ENCODE results near the gene OSBPL5.

OSBPL5 gene

GRCh38 chr11:3165152-3165705 is at the start of gene OSBPL5:
Gene OSBPL5, minus strand, starts transcription at chr11:3165310. Its CDS starts 36,162 bp downstream, at chr11:3129148.
- DNase-seq, result peak; percentile 74

- DNase-seq, result no peak
Measured at GRCh38 chr11:3214420-3214699, 49.2 kb upstream of the OSBPL5 start.

- DNase-seq, result no peak
Measured at GRCh38 chr11:3213659-3214419, 48.7 kb upstream of the OSBPL5 start.

GRCh38 chr11:3208272-3208671 is 43.2 kb upstream of the OSBPL5 start:
- DNase-seq, result no peak

GRCh38 chr11:3207526-3208189 is 42.5 kb upstream of the OSBPL5 start:
- DNase-seq, result no peak

GRCh38 chr11:3206922-3207204 is 41.8 kb upstream of the OSBPL5 start:
- DNase-seq, result no peak

GRCh38 chr11:3206156-3206921 is 41.2 kb upstream of the OSBPL5 start:
- no peak for DNase-seq

- no peak for DNase-seq
Measured at GRCh38 chr11:3205261-3206155, 40.4 kb upstream of the OSBPL5 start.

- DNase-seq, result no peak
Measured at GRCh38 chr11:3204141-3205015, 39.3 kb upstream of the OSBPL5 start.

- DNase-seq, result no peak
Measured at GRCh38 chr11:3203221-3204043, 38.3 kb upstream of the OSBPL5 start.

GRCh38 chr11:3202759-3203158 is 37.6 kb upstream of the OSBPL5 start:
- DNase-seq, result no peak

- DNase-seq, result no peak
Measured at GRCh38 chr11:3202305-3202704, 37.2 kb upstream of the OSBPL5 start.

- no peak for DNase-seq
Measured at GRCh38 chr11:3201677-3202181, 36.6 kb upstream of the OSBPL5 start.

GRCh38 chr11:3201112-3201581 is 36.0 kb upstream of the OSBPL5 start:
- DNase-seq, result no peak

GRCh38 chr11:3200388-3201111 is 35.4 kb upstream of the OSBPL5 start:
- DNase-seq, result no peak

- DNase-seq, result no peak
Measured at GRCh38 chr11:3199537-3200295, 34.6 kb upstream of the OSBPL5 start.

- DNase-seq, result no peak
Measured at GRCh38 chr11:3198815-3199214, 33.7 kb upstream of the OSBPL5 start.

- no peak for DNase-seq
Measured at GRCh38 chr11:3197878-3198528, 32.9 kb upstream of the OSBPL5 start.
